T47D (cell line): ENCODE data around the gene ENDOV.
A peak's percentile ranks its signal among the peaks of the same experiment; 100 is the strongest.

Source experiments
- DNase-seq, 2 experiments: peaks; one replicate each; pipeline versions ENCODE4 v3.0.0 to v3.0.0-alpha.2; 2011 to 2012; ENCODE audit warnings: low read depth in 1 of 2, low spot score in 1 of 2
- JUND ChIP-seq: IDR thresholded peaks from 2 replicates; pipeline ENCODE4 v1.6.1; 2012; ENCODE audit warnings: low read depth
- in situ Hi-C: cut with HindIII; loops from 2 replicates; pipeline ENCODE4 v1.10.0; 2016; ENCODE audit warnings: low sequenced_read_pairs, low pct_unique_long_range_greater_than_20kb

Gene ENDOV

GRCh38 chr17:80444644-80444979, 29.6 kb downstream of the ENDOV start:
- no peak for TF ChIP-seq JUND
- DNase-seq: no peak
- in situ Hi-C loops: no loop called here

DNA sequence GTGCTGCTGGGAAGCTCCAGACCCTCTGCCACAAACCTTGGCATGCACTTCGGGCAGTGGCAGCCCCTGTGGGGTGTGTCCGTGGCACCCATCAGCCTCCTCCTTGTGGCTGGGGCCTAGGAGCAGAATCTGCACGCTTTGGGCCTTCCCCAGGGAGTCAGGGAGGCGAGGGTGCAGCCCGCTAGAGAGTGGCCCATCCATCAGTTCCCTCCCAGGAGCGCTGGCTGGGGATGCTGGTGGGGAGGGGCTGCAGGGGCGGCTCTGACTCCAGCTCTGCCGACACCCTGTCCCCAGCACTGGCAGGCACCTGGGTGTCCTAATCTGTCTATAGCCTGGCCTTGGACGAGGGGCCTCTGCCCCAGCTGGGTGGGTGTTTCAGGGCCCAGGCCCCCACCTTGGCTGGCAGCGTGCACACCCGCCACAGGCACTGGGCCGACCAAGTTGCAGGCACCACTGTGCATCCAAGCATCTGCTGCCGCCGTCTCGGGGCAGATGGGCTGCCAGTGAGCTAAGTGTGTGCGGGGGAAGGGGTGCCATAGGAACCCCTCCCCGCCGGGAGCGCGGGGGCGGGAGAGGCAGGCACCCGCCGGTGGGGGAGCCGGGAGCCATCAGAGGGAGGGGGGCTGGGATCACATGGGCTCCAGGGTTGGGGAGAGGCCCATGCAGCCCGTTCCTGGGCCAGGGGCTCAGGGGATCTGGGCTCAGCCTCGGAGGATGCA, 30.2 kb downstream of the ENDOV start:
- DNase-seq: no peak
- TF ChIP-seq JUND: no peak
- in situ Hi-C loops: no loop called here

DNA sequence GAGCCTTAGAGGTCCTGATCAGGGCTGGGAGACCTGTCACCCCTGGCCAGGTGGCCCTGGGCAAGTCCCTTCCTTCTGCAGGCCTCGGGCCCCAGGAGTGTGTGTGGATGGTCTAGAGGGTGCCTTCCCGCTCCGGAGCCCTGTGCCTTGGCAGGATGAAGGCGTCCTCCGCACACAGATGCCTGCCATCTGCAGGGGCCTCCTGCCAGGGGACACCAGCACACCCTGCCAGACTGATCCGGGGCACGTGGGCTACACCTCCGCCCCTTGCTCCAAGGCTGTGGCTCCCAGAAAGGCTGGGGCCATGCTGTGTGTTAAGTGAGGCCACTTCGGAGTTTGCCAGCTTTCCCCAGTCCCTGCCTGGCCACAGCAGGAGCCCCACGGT, 30.8 kb downstream of the ENDOV start:
- TF ChIP-seq JUND: no peak

DNA sequence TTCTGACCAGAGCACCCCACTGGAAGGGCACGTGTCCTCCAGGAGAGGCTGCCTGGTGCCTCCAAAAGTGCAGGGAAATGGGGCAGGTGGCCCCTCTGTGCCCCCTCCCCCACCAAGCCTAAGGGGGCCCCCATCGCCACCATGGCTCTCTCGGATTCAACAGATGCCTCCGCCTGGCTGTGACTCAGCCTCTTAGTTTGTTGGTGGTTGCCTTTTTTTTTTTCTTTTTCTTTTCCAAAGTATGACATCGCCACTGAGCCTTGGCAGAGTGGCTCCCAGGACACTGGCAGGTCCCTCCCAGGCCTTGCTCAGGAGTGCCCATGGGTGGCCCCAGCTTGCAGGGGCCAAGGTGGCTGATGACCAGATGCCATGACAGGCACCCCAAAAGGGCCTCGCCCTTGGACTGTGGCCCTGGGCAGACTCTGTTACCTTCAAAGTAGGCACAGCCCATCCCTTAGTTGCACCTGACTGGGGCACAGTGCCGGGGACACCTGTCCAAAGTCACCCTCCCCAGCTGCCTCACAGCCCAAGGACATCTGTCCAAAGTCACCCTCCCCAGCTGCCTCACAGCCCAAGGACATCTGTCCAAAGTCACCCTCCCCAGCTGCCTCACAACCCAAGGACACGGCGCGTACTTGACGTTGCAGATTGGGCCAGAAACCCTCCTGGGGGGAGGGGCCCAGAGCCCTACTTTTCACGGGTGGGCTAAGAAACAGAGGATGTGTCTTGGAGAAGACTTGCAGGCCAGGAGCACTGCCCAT, 31.9 kb downstream of the ENDOV start:
- TF ChIP-seq JUND: no peak
- DNase-seq: no peak
- in situ Hi-C loops: no loop called here

More for the DNA sequence above, 30.8 kb downstream of the ENDOV start:
- no peak for DNase-seq
- in situ Hi-C loops: no loop called here

GRCh38 chr17:80447790-80448189, 32.8 kb downstream of the ENDOV start:
- in situ Hi-C loops: no loop called here
- TF ChIP-seq JUND: no peak
- DNase-seq: no peak

DNA sequence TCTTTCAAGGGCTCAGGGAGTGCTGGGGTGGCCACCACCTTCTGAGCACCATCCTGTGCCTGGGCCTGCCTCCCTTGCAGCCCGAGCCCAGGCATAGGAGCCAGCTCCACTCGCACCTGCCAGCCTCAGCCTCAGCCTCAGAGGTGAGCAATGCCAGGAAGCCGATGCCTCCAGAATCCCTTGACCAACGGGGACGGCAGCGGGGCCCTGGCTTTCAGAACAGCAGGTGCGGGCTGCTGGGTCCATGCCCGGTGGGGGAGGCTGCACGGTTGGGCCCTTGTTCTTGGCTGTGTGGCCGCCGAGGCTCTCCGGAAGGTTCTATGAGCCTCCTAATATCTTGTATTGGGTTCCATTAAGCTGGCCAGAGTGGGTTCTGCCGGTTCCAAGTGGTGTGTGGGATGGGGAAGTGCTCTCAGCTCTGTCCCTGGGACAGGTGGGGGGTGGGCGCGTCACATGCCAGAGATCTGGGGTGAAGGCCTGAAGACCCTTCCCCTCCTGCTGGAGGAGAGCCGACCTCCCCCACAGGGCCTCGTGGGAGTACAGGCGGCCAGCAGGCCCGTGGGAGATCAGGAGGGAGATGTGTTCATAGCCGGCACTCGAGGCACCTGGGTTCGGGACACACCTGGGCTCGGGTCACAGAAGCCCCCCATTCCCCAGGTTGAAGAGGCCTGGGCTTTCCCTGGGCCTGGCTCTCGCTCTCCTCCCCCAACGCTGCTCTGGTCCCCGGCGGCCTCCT, 34.4 kb downstream of the ENDOV start:
- DNase-seq: no peak
- in situ Hi-C loops: no loop called here
- no peak for TF ChIP-seq JUND

DNA sequence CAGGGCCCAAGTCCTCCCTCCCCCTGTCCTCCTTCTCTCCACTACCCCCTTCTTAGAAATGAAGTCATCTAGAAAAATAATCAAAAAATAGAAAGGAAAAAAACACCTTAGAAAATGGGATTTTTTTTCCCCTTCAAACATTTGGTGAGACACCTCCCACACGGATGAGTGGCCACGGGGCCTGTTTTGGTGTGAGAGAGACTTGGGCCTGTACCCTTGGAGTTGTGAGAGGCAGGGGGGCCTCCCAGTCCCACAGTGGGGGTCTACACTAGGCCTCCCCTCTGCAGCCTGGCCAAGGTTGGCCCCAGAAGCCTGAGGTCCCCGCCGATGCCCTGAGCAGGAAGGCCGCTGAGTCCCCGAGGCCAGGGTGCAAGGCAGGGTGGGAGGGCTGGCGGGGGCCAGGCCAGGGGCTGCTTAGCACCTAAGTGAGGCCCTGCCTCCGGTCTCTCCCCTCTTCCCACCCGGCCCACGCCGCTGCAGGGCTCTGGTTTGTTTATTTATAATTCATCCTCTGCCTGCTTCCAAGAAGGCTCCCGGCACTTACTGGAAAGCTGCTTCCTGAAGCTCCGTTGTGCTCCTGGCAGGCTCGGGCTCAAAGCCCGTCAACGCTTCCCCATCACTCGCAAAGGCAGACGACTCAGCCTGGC, 35.1 kb downstream of the ENDOV start:
- in situ Hi-C loops: no loop called here
- TF ChIP-seq JUND: no peak
- DNase-seq: no peak

GRCh38 chr17:80451104-80451775, 36.3 kb downstream of the ENDOV start:
- DNase-seq: no peak
- in situ Hi-C loops: no loop called here
- no peak for TF ChIP-seq JUND

DNA sequence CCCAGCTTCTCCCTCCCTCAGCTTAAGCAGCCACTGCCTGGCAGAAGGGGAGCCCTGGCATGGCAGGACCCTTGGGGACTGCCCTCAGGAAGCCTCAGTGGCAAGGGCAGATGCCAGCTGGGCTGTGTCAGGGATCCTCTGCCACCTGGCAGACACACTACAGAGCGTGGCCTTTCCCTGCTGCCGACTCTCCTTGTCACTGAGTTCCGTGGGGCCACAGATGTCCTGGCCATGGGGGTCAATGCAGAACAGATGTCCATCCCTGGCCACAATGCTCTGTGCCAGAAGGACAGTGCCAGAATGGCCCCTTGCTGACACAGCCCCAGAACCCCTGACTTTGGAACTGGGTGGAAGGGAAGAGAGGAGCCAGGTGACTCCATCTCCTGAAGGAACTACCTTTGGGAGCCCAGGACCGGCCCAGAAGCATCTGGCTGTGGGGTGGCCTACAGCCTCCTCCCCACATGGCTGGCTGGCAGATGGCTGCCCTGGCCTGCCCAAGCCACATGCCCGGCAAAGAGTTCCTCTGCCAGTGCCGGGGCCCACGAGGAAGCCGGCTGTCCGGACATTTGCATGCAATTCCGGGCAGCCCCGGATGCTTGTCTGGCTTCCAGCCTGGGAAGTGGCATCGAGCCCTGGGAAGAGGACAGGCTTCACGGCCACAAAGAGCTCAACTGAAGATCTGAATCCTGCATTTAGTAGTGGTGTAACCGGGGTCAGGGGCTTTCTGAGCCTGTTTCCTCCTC, 37.4 kb downstream of the ENDOV start:
- DNase-seq: no peak
- in situ Hi-C loops: no loop called here
- TF ChIP-seq JUND: no peak

DNA sequence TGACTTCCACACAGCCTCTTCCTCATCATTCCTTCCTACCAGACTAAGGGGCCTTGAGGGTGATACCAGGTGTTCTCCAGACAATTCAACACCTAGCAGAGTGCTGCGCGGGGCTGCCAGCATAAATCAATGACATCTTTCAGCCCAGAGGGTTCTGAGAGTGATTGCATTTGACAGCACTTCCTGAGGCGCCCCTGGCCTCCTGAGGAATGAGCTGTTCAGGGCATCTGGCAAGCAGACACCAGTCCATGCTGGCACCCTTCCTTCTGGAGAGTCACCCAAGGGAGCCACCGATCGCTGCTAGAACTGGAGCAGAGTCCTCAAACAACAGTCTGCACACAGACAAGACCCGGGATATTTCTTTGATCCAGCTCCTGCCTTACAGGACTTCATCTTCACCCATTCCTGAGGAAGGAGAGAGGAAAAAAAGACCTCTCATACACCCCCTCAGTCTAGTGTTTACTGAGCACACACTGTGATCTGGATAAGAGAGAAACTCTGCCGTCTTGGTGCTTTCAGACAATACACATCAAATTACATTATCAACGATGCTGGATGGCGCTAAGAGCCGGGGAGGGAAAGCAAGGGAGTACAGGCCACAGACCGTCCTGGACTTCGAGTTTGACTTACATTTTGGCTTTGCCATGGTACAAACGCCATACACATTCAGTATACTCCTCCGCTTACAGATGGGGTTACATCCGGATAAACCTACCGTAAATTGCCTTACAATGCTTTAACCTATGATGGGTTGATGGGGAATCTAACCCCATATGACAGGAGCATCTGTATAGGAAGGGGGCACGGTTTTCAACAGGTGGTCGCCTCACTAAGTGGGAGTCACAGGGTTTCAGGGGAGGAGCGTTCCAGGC, 38.4 kb downstream of the ENDOV start:
- in situ Hi-C loops: no loop called here
- TF ChIP-seq JUND: no peak
- no peak for DNase-seq

GRCh38 chr17:80453998-80454556, 39.1 kb downstream of the ENDOV start:
- DNase-seq: peak in 1 of 2 experiments; percentile 49
- no peak for TF ChIP-seq JUND
- in situ Hi-C loops: no loop called here
